CMK (cell line): ENCODE data around the gene ATRN.
A peak's percentile ranks its signal among the peaks of the same experiment; 100 is the strongest.
"Not testable (repeated sequence)": the region's sequence is repeated elsewhere in the genome, so short reads cannot be mapped to it uniquely, and the experiment has no call there.

Experiments
- DNase-seq: peaks from one replicate; pipeline ENCODE4 v3.0.0-alpha.2; 2010; ENCODE audit warnings: low read depth

Gene ATRN

GRCh38 chr20:3470627-3471396, at the start of gene ATRN:
Gene ATRN (plus strand): TSS chr20:3471018. CDS start chr20:3471108, 90 bp downstream.
- peak; percentile 89 for DNase-seq

- no peak for DNase-seq
Measured at GRCh38 chr20:3421985-3422384, 48.8 kb upstream of the ATRN start.

GRCh38 chr20:3423126-3423525, 47.7 kb upstream of the ATRN start:
- DNase-seq, result no peak

GRCh38 chr20:3426766-3427165, 44.1 kb upstream of the ATRN start:
- not testable (repeated sequence) for DNase-seq

GRCh38 chr20:3430376-3431069, 40.3 kb upstream of the ATRN start:
- no peak for DNase-seq

GRCh38 chr20:3431109-3431508, 39.7 kb upstream of the ATRN start:
- DNase-seq, result no peak

GRCh38 chr20:3432844-3433243, 38.0 kb upstream of the ATRN start:
- DNase-seq, result no peak

GRCh38 chr20:3433744-3434143, 37.1 kb upstream of the ATRN start:
- no peak for DNase-seq

GRCh38 chr20:3434232-3434631, 36.6 kb upstream of the ATRN start:
- DNase-seq, result no peak

GRCh38 chr20:3436864-3437574, 33.8 kb upstream of the ATRN start:
- DNase-seq, result no peak

GRCh38 chr20:3446779-3447178, 24.0 kb upstream of the ATRN start:
- peak; percentile 43 for DNase-seq

- DNase-seq, result no peak
Measured at GRCh38 chr20:3447321-3447720, 23.5 kb upstream of the ATRN start.

GRCh38 chr20:3449319-3449718, 21.5 kb upstream of the ATRN start:
- no peak for DNase-seq

- no peak for DNase-seq
Measured at GRCh38 chr20:3452136-3452535, 18.7 kb upstream of the ATRN start.

GRCh38 chr20:3452690-3453089, 18.1 kb upstream of the ATRN start:
- DNase-seq, result no peak

GRCh38 chr20:3454831-3455230, 16.0 kb upstream of the ATRN start:
- no peak for DNase-seq

GRCh38 chr20:3456648-3457047, 14.2 kb upstream of the ATRN start:
- no peak for DNase-seq

GRCh38 chr20:3459881-3460307, 10.9 kb upstream of the ATRN start:
- no peak for DNase-seq

- no peak for DNase-seq
Measured at GRCh38 chr20:3461211-3461771, 9.5 kb upstream of the ATRN start.

GRCh38 chr20:3461911-3462677, 8.7 kb upstream of the ATRN start:
- no peak for DNase-seq

- DNase-seq, result no peak
Measured at GRCh38 chr20:3464166-3464565, 6.7 kb upstream of the ATRN start.

GRCh38 chr20:3465301-3465700, 5.5 kb upstream of the ATRN start:
- no peak for DNase-seq
